ENCODE data around the gene ACOXL.

- no peak for TF ChIP-seq CTCF (IDR thresholded peaks at IDR 0.05)
- TF ChIP-seq POLR2A (IDR thresholded peaks at IDR 0.05) = no peak
Observed at GRCh38 chr2:110874453-110875383, 142.3 kb downstream of the ACOXL start.

Data from right lobe of liver (tissue), 4 donors.